Measurements from ENCODE around the gene TSEN34.

DNA sequence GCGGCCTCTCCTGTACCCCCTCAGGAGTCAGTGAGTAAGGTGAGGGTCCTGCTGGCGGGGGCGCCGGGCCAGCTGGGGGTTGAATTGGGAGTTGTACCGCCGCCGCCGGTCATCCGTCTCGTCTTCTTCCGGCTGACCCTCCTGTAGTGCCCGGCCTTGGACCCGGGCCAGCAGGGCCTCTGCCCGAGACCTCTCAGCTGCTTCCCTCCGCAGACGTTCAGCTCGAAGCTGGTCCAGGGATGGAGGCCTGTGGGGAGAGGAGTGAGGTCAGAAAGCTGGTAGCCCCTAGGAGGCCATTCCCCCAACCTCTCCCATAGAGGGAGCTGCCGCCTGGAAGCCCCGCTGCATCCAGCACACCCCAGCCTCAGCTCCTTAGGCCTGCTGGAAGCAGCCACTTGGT, 35.4 kb upstream of the TSEN34 start:
- TF ChIP-seq, protein P1, sequence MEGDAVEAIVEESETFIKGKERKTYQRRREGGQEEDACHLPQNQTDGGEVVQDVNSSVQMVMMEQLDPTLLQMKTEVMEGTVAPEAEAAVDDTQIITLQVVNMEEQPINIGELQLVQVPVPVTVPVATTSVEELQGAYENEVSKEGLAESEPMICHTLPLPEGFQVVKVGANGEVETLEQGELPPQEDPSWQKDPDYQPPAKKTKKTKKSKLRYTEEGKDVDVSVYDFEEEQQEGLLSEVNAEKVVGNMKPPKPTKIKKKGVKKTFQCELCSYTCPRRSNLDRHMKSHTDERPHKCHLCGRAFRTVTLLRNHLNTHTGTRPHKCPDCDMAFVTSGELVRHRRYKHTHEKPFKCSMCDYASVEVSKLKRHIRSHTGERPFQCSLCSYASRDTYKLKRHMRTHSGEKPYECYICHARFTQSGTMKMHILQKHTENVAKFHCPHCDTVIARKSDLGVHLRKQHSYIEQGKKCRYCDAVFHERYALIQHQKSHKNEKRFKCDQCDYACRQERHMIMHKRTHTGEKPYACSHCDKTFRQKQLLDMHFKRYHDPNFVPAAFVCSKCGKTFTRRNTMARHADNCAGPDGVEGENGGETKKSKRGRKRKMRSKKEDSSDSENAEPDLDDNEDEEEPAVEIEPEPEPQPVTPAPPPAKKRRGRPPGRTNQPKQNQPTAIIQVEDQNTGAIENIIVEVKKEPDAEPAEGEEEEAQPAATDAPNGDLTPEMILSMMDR (IDR thresholded peaks at IDR 0.05 in 4 of 5, conservative IDR thresholded peaks at IDR 0.05 in 1 of 5), result no peak
- TF ChIP-seq POLR2A (IDR thresholded peaks at IDR 0.05), result no peak
